Right lobe of liver (tissue), 4 donors: Measurements from ENCODE around the gene ZCCHC8.
"Not testable (repeated sequence)": the region's sequence is repeated elsewhere in the genome, so short reads cannot be mapped to it uniquely, and the experiment has no call there.

ENCODE experiments used
- POLR2A ChIP-seq: fragments of 450-650 bp; IDR thresholded peaks from one replicate; pipeline ENCODE4 v1.6.1; 2017; ENCODE audit warnings: antibody characterized with exemption, mild to moderate bottlenecking
- TF ChIP-seq, protein P1 (sequence below), 4 donors: fragments of 200-600 bp in 3 of 4; fragments of 450-650 bp in 1 of 4; IDR thresholded peaks; one replicate each; pipeline versions ENCODE4 v1.5.1 to v1.8.0; 2016 to 2022; ENCODE audit warnings: antibody characterized with exemption in 4 of 4, mild to moderate bottlenecking in 2 of 4
- donor health status: DM: no; HTN: no; CAD: no.
- donor health status: DM: no; HTN: no; CAD: no.
- donor health status: DM: no; HTN: yes; CAD: no.

DNA sequence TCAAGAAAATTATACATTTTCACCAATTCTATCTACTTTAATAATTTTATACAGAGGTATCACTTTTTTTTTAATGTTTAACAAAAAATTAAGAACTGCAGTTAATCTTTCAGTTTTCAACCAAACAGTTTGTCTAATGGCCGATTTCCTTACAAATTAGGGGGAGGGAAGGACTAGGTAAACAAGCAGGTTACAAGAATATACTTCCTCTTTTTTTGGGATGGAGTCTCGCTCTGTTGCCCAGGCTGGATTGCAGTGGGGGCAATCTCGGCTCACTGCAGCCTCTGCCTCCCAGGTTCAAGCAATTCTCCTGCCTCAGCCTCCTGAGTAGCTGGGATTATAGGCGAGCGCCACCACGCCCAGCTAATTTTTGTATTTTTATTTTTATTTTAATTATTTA is 7.5 kb downstream of the ZCCHC8 start:
- TF ChIP-seq, protein P1, sequence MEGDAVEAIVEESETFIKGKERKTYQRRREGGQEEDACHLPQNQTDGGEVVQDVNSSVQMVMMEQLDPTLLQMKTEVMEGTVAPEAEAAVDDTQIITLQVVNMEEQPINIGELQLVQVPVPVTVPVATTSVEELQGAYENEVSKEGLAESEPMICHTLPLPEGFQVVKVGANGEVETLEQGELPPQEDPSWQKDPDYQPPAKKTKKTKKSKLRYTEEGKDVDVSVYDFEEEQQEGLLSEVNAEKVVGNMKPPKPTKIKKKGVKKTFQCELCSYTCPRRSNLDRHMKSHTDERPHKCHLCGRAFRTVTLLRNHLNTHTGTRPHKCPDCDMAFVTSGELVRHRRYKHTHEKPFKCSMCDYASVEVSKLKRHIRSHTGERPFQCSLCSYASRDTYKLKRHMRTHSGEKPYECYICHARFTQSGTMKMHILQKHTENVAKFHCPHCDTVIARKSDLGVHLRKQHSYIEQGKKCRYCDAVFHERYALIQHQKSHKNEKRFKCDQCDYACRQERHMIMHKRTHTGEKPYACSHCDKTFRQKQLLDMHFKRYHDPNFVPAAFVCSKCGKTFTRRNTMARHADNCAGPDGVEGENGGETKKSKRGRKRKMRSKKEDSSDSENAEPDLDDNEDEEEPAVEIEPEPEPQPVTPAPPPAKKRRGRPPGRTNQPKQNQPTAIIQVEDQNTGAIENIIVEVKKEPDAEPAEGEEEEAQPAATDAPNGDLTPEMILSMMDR (IDR thresholded peaks at IDR 0.05): not testable (repeated sequence)
- TF ChIP-seq POLR2A: not testable (repeated sequence)
